ENCODE data around the gene MKKS. TPM values are rescaled to one million over a fixed set of nuclear protein-coding genes. Genes with fewer than 3 reads are reported as not detected.
"Not testable (repeated sequence)": the region's sequence is repeated elsewhere in the genome, so short reads cannot be mapped to it uniquely, and the experiment has no call there.

Gene MKKS
- polyA plus RNA-seq, 1 experiment: 18.9 TPM

DNA sequence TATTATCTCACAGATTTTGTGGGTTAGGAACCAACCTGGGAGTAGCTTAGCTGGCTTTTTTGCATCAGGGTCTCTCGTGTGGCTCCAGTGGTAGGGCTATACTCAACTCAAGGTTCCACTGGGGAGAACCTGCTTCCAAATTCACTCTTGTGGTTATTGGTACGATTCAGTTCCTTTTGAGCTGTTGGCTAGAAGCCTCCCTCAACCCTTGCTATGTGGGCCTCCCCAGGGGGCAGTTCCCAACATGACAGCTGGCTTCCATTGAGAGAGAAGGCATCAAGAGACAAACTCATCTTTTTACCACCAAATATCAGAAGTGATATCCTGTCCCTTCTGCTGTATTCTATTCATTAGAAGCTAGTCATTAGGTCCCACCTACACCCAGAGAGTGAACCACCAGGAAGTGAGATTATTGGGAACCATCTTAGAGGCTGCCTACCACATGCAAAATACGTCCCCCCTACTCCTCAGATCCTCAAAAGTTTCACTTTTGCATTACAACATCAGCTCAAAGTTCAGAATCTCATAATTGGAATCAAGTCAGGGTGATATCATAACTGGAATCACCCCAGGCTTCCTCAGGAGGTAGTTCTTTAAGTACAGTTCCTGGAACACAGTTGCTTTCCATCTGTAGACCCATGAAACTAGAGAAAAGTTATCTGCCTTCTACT, 30.9 kb downstream of the MKKS start:
- Histone ChIP-seq H3K27ac (ENCODE audit: low read depth, low read length) (no peak overlapping the region), H3K4me3 (ENCODE audit: low read depth, low read length) (no peak overlapping the region), H3K9me3 (ENCODE audit: control insufficient read depth, insufficient read depth, low read length) (no peaks in the 10 kb centered on the region), H3K27me3 (ENCODE audit: control insufficient read depth, insufficient read depth, low read length) (no peaks in the 10 kb centered on the region)
- TF ChIP-seq, protein P1, sequence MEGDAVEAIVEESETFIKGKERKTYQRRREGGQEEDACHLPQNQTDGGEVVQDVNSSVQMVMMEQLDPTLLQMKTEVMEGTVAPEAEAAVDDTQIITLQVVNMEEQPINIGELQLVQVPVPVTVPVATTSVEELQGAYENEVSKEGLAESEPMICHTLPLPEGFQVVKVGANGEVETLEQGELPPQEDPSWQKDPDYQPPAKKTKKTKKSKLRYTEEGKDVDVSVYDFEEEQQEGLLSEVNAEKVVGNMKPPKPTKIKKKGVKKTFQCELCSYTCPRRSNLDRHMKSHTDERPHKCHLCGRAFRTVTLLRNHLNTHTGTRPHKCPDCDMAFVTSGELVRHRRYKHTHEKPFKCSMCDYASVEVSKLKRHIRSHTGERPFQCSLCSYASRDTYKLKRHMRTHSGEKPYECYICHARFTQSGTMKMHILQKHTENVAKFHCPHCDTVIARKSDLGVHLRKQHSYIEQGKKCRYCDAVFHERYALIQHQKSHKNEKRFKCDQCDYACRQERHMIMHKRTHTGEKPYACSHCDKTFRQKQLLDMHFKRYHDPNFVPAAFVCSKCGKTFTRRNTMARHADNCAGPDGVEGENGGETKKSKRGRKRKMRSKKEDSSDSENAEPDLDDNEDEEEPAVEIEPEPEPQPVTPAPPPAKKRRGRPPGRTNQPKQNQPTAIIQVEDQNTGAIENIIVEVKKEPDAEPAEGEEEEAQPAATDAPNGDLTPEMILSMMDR (IDR thresholded peaks at IDR 0.05; ENCODE audit: low read depth, low read length): no peak
- ChIA-PET POLR2A (no interaction called here), CTCF (interaction anchor here (0.6 to 2.2 kb wide), 3 partner anchors 23 to 425 kb away, joined by 3 to 7 read pairs (median 3); no protein-coding TSS in a partner anchor)
- no peak for DNase-seq (ENCODE audit: low read depth, low spot score)

DNA sequence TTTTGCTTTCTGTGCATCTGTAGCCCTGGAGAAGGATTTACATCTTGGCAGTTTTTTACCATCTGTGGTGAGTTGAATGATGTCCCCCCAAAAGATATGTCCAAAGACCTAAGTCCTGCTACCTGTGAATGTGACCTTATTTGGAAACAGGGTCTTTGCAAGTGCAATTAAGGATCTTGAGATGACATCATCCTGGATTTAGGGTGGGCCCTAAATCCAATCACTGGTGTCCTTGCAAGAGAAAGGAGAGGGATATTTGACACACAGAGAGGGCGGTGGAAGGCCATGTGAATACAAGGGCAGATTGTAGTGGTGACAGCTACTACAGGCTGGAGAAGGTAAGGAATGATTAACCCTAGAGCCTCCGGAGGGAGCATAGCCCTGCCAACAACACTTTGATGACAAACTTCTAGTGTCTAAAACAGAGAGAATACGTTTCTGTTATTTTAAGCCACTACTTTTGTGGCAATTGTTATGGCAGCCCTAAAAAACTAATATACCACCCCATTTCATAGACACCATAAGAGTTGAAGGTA, 35.1 kb downstream of the MKKS start:
- TF ChIP-seq, protein P1 (IDR thresholded peaks at IDR 0.05; ENCODE audit: low read depth, low read length): no peak
- DNase-seq (ENCODE audit: low read depth, low spot score): no peak
- H3K9me3 ChIP-seq (ENCODE audit: control insufficient read depth, insufficient read depth, low read length): no peaks in the 10 kb centered on the region; the same call in 1 of the 2 replicates
- no peak overlapping the region for H3K27ac ChIP-seq (ENCODE audit: low read depth, low read length)
- H3K4me3 ChIP-seq (ENCODE audit: low read depth, low read length): no peak overlapping the region
- H3K27me3 ChIP-seq (ENCODE audit: control insufficient read depth, insufficient read depth, low read length): no peaks in the 10 kb centered on the region
- ChIA-PET POLR2A (no interaction called here), CTCF (no interaction called here)

DNA sequence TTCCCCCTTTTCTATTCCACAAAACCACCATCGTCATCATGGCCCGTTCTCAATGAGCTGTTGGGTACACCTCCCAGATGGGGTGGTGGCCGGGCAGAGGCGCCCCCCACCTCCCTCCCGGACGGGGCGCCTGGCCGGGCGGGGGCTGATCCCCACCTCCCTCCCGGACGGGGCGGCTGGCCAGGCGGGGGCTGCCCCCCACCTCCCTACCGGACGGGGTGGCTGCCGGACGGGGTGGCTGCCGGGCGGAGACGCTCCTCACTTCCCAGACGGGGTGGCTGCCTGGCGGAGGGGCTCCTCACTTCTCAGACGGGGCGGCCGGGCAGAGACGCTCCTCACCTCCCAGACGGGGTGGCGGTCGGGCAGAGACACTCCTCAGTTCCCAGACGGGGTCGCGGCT, 39.3 kb downstream of the MKKS start:
- H3K27me3 ChIP-seq (ENCODE audit: control insufficient read depth, insufficient read depth, low read length); H3K9me3 ChIP-seq (ENCODE audit: control insufficient read depth, insufficient read depth, low read length); POLR2A ChIA-PET; DNase-seq (ENCODE audit: low read depth, low spot score); H3K27ac ChIP-seq (ENCODE audit: low read depth, low read length); CTCF ChIA-PET; H3K4me3 ChIP-seq (ENCODE audit: low read depth, low read length): not testable (repeated sequence)

DNA sequence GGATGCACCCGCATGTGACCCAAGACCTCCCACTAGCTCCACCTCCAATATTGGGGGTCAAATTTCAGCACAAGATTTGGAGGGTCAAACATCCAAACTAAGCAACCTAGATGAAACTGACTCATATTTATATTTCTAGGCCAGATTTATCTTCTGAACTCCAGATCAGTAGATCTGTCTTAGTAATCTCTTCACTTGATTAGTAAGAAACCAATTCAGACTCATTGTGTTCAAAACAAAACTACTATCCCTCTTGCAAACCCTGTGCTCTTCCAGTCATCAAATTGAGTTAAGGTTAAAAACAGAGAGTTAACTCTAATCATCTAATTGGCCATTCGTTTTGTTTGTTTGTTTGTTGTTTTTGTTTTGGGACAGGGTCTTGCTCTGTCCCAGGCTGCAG, 43.3 kb downstream of the MKKS start:
- POLR2A ChIA-PET: no interaction called here
- no peak overlapping the region for H3K4me3 ChIP-seq (ENCODE audit: low read depth, low read length)
- TF ChIP-seq, protein P1 (IDR thresholded peaks at IDR 0.05; ENCODE audit: low read depth, low read length): no peak
- no peaks in the 10 kb centered on the region for H3K27me3 ChIP-seq (ENCODE audit: control insufficient read depth, insufficient read depth, low read length)
- DNase-seq (ENCODE audit: low read depth, low spot score): no peak
- H3K27ac ChIP-seq (ENCODE audit: low read depth, low read length): no peak overlapping the region
- CTCF ChIA-PET: no interaction called here
- H3K9me3 ChIP-seq (ENCODE audit: control insufficient read depth, insufficient read depth, low read length): no peaks in the 10 kb centered on the region; the same call in 1 of the 2 replicates

DNA sequence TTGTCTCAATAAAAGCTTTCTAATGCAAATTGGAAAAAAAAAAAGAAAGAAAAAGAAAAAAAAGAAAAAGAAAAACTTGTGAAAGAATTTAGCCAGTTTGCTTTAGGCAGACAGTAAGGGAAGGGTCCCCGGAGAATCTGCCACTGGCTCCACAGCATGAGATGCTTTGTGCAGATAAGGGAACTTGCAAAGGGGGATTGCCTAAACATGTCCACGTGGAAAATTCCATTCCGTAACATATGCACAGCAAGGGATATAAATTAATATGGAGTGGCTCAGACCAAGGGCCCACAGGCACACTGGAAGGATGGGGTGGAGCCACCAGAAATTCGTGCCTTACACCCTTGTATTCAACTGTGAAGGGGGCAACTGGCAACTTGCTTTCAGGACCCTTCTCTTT, 45.4 kb downstream of the MKKS start:
- Histone ChIP-seq H3K27me3 (ENCODE audit: control insufficient read depth, insufficient read depth, low read length) (no peaks in the 10 kb centered on the region), H3K9me3 (ENCODE audit: control insufficient read depth, insufficient read depth, low read length) (no peaks in the 10 kb centered on the region), H3K4me3 (ENCODE audit: low read depth, low read length) (no peak overlapping the region), H3K27ac (ENCODE audit: low read depth, low read length) (no peak overlapping the region)
- DNase-seq (ENCODE audit: low read depth, low spot score): no peak
- ChIA-PET CTCF (interaction anchor here (1.0 kb wide), 1 partner anchor 410 kb away, joined by 3 read pairs; no protein-coding TSS in a partner anchor), POLR2A (no interaction called here)
- TF ChIP-seq, protein P1 (IDR thresholded peaks at IDR 0.05; ENCODE audit: low read depth, low read length): no peak
